HG02884 (cell line): Measurements from ENCODE around the gene ASAP3.

Experiments used
- ATAC-seq: cut with Tn5 transposase; IDR thresholded peaks from one replicate; pipeline ENCODE4 v1.9.1; 2021; ENCODE audit warnings: mild to moderate bottlenecking, moderate library complexity; ENCODE audit not compliant: unreplicated experiment

Gene ASAP3

GRCh38 chr1:23450894-23451293 lies 33.1 kb downstream of the ASAP3 start:
- ATAC-seq: no peak

- ATAC-seq: no peak
Measured at GRCh38 chr1:23449958-23450357, 34.0 kb downstream of the ASAP3 start.

- no peak for ATAC-seq
Measured at GRCh38 chr1:23449306-23449705, 34.7 kb downstream of the ASAP3 start.

- ATAC-seq: no peak
Measured at GRCh38 chr1:23448846-23449245, 35.1 kb downstream of the ASAP3 start.

GRCh38 chr1:23446661-23447310 lies 37.2 kb downstream of the ASAP3 start:
- ATAC-seq: no peak

GRCh38 chr1:23444596-23445390 lies 39.2 kb downstream of the ASAP3 start:
- ATAC-seq: no peak

GRCh38 chr1:23444104-23444533 lies 39.9 kb downstream of the ASAP3 start:
- ATAC-seq: no peak

GRCh38 chr1:23442751-23443150 lies 41.2 kb downstream of the ASAP3 start:
- ATAC-seq: no peak

- no peak for ATAC-seq
Measured at GRCh38 chr1:23441446-23442148, 42.4 kb downstream of the ASAP3 start.

- ATAC-seq: no peak
Measured at GRCh38 chr1:23438545-23438944, 45.4 kb downstream of the ASAP3 start.

GRCh38 chr1:23437355-23437664 lies 46.7 kb downstream of the ASAP3 start:
- ATAC-seq: no peak

- no peak for ATAC-seq
Measured at GRCh38 chr1:23436520-23437354, 47.2 kb downstream of the ASAP3 start.

- no peak for ATAC-seq
Measured at GRCh38 chr1:23434260-23434775, 49.7 kb downstream of the ASAP3 start.

GRCh38 chr1:23433122-23433521 lies 50.9 kb downstream of the ASAP3 start:
- no peak for ATAC-seq

GRCh38 chr1:23431431-23431830 lies 52.5 kb downstream of the ASAP3 start:
- ATAC-seq: no peak

GRCh38 chr1:23430803-23431202 lies 53.2 kb downstream of the ASAP3 start:
- ATAC-seq: no peak

- ATAC-seq: no peak
Measured at GRCh38 chr1:23428136-23428905, 55.7 kb downstream of the ASAP3 start.

- no peak for ATAC-seq
Measured at GRCh38 chr1:23427550-23427949, 56.4 kb downstream of the ASAP3 start.

- no peak for ATAC-seq
Measured at GRCh38 chr1:23426828-23427227, 57.2 kb downstream of the ASAP3 start.

- ATAC-seq: no peak
Measured at GRCh38 chr1:23425193-23425494, 58.8 kb downstream of the ASAP3 start.
